ENCODE measurements around the gene LARGE1.

GRCh38 chr22:33227791-33228190, 692.5 kb downstream of the LARGE1 start:
- no peak for TF ChIP-seq CTCF (IDR thresholded peaks at IDR 0.05; ENCODE audit: low read length)
- no peak for TF ChIP-seq EZH2 (IDR thresholded peaks at IDR 0.05; ENCODE audit: borderline replicate concordance, low read length)
